Thyroid gland (tissue), 4 donors: ENCODE measurements around the gene ATXN1.

ENCODE experiments used
- CTCF ChIP-seq, 6 experiments: fragments of 200-600 bp in 3 of 6; fragments of 450-650 bp in 3 of 6; sonication (generic) in 3 of 6; IDR thresholded peaks; one replicate each; pipeline ENCODE4 v1.5.1; 2016 to 2019; ENCODE audit warnings: antibody characterized with exemption in 6 of 6, mild to moderate bottlenecking in 2 of 6, inconsistent platforms in 1 of 6, moderate library complexity in 1 of 6
- POLR2A ChIP-seq, 2 donors: fragments of 450-650 bp; IDR thresholded peaks; one replicate each; pipeline ENCODE4 v1.6.1; 2017; ENCODE audit warnings: antibody characterized with exemption in 2 of 2, mild to moderate bottlenecking in 2 of 2, moderate library complexity in 1 of 2

GRCh38 chr6:16689788-16690607, 71.3 kb downstream of the ATXN1 start:
- TF ChIP-seq POLR2A (IDR thresholded peaks at IDR 0.05) (no peak), CTCF (IDR thresholded peaks at IDR 0.05) (no peak)
